ENCODE measurements around the gene OR10A2. TPM values are rescaled to one million over a fixed set of nuclear protein-coding genes. Genes with fewer than 3 reads are reported as not detected.

Gene OR10A2, protein sequence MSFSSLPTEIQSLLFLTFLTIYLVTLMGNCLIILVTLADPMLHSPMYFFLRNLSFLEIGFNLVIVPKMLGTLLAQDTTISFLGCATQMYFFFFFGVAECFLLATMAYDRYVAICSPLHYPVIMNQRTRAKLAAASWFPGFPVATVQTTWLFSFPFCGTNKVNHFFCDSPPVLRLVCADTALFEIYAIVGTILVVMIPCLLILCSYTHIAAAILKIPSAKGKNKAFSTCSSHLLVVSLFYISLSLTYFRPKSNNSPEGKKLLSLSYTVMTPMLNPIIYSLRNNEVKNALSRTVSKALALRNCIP
- total RNA-seq, result not detected in 2 replicates

DNA sequence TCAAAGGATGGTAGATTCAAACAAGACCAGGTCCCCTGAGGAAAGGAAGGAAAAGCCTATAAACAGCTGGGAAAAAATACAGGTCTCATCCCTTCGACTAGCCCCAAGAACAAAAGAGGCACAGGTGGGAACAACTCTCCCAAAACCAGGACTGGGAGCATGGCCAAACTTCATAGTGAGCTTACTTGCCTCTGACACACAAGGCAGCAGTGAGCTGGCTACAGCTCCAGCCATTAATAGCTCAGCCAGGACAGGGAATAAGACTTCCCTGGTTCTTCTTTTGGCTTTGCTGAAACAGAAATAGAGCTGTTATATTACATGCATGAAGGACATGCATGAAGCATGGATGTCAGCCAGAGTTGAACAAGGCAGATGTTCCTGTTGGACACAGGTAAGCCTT is at the start of gene OR10A2:
Gene OR10A2 (plus strand): TSS at position 97 of the 400 bp plus-strand sequence. CDS start 6,698 bp downstream, outside the sequence.

DNA sequence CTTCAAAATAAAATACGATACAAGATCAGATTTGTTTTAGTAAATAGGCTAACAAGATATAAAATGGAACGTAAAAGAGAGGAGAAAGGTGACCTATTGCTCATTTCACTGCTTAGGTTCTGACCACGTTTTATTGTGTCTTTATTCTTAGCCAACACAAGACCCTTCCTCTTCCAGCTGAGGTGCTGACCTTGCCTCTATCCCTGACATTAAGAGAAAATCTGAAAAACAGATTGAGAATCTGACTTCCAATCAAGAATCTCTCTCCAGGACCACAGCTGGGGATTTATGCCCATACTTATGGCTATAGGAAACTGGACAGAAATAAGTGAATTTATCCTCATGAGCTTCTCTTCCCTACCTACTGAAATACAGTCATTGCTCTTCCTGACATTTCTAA is 17.5 kb upstream of the OR10A2 start, which contains the start of gene OR10A5:
Gene OR10A5 (plus strand): TSS at position 301 of the 400 bp plus-strand sequence. CDS start 0 bp downstream, at position 301.

DNA sequence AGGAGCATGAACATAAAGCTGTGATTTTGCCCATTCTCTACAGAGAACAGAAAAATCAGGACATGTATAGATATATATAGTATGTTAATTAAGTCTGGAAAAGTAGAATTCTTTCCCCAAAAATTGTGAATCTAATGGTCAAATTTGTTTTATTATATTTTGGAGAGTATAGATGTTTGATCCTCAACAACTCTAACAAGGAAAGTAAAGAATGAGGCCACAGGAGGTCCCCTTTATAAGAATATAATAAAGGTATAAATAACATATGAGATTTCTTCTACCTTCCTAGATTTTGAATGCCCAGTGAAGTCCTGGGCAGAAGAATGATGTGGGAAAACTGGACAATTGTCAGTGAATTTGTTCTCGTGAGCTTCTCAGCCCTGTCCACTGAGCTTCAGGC is 13.5 kb downstream of the OR10A2 start, which contains the start of gene OR10A4:
Gene OR10A4 (plus strand): TSS at position 301 of the 400 bp plus-strand sequence. CDS start 23 bp downstream, at position 324.

DNA sequence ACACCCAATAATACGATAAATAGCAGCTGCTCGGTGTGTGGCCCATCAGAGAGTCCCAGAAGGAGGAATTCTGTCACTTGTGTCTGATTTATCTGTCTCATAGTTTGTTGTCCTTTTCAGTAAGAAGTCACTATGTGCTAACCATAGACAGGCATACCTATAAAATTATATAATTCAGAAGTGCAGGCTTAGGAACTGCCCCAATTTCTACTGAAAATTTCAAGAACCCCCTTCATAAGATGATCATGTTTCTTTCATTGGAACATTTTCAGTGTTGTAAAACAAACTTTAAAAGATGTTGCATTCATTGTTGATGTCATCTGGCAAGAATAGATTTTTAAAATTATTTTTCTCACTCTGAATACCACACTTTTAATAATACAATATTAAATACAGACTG is 29.5 kb downstream of the OR10A2 start, which contains the start of gene OR2D2:
Gene OR2D2 (minus strand): TSS at position 101 of the 400 bp plus-strand sequence. CDS start 0 bp downstream, at position 101.

DNA sequence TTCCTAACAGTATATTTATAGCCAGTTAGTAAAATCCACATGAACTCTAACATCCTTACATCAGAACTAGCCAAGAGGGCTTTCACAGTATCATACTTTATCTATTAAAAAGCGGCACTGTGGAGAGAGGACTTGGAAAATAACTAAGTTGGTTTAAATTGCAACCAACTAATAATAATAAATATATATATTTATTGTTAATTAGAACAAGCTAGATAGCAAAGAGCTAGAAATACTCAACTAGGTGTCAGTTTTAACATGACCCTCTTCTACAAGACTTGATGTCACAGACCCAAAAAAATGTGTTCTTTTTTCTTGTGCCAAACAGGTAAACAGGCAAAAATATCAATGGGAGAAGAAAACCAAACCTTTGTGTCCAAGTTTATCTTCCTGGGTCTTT is 57.8 kb downstream of the OR10A2 start, which contains the start of gene OR2D3:
Gene OR2D3 (plus strand): TSS at position 301 of the 400 bp plus-strand sequence. CDS start 0 bp downstream, at position 301.

Other genes with a start within 250 kb of the OR10A2 start
- gene TPP1, start 243.6 kb upstream of the OR10A2 start, total RNA-seq, result 46.5 and 172 TPM in 2 replicates
- under 0.01 and 0.21 TPM in 2 replicates for gene DCHS1, start 207.2 kb upstream of the OR10A2 start, total RNA-seq
- 25.1 and 52.3 TPM in 2 replicates for gene MRPL17, start 179.7 kb upstream of the OR10A2 start, total RNA-seq
- gene OR2AG2, start 91.1 kb upstream of the OR10A2 start, total RNA-seq, result under 0.01 and 0.07 TPM in 2 replicates
- gene OR2AG1, start 80.0 kb upstream of the OR10A2 start, total RNA-seq, result not detected in 2 replicates
- gene OR6A2, start 63.4 kb upstream of the OR10A2 start, total RNA-seq, result under 0.01 and 0.14 TPM in 2 replicates
- not detected in 2 replicates for gene OR10A5, start 17.4 kb upstream of the OR10A2 start, total RNA-seq
- not detected in 2 replicates for gene OR10A4, start 13.6 kb downstream of the OR10A2 start, total RNA-seq
- gene OR2D2, start 29.4 kb downstream of the OR10A2 start, total RNA-seq, result under 0.01 and 0.21 TPM in 2 replicates
- gene OR2D3, start 57.9 kb downstream of the OR10A2 start, total RNA-seq, result not detected in 2 replicates
- gene ZNF215, start 63.4 kb downstream of the OR10A2 start, total RNA-seq, result 5.8 and 8.2 TPM in 2 replicates
- gene ZNF214, start 157.3 kb downstream of the OR10A2 start, total RNA-seq, result 2.1 TPM in 2 replicates
- under 0.01 and 0.07 TPM in 2 replicates for gene NLRP14, start 157.4 kb downstream of the OR10A2 start, total RNA-seq
- gene RBMXL2, start 225.9 kb downstream of the OR10A2 start, total RNA-seq, result not detected in 2 replicates